SIG-M5 (cell line): ENCODE measurements around the gene PCDHA11.
"Not testable (repeated sequence)": the region's sequence is repeated elsewhere in the genome, so short reads cannot be mapped to it uniquely, and the experiment has no call there.

Experiments used
- DNase-seq: peaks from one replicate; lab custom pipeline; 2025; lab: John Stamatoyannopoulos, UW

The PCDHA11 gene, protein sequence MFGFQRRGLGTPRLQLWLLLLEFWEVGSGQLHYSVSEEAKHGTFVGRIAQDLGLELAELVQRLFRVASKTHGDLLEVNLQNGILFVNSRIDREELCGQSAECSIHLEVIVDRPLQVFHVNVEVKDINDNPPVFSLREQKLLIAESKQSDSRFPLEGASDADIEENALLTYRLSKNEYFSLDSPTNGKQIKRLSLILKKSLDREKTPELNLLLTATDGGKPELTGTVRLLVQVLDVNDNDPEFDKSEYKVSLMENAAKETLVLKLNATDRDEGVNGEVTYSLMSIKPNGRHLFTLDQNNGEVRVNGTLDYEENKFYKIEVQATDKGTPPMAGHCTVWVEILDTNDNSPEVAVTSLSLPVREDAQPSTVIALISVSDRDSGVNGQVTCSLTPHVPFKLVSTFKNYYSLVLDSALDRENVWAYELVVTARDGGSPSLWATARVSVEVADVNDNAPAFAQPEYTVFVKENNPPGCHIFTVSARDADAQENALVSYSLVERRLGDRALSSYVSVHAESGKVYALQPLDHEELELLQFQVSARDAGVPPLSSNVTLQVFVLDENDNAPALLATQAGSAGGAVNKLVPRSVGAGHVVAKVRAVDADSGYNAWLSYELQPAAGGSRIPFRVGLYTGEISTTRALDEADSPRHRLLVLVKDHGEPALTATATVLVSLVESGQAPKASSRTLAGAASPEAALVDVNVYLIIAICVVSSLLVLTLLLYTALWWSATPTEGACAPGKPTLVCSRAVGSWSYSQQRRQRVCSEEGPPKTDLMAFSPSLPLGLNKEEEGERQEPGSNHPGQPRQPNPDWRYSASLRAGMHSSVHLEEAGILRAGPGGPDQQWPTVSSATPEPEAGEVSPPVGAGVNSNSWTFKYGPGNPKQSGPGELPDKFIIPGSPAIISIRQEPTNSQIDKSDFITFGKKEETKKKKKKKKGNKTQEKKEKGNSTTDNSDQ

GRCh38 chr5:140868721-140869554 lies at the start of gene PCDHA11:
PCDHA11 (plus strand) TSS chr5:140868957; CDS start chr5:140869104, 147 bp downstream.
- no peak for DNase-seq

DNA sequence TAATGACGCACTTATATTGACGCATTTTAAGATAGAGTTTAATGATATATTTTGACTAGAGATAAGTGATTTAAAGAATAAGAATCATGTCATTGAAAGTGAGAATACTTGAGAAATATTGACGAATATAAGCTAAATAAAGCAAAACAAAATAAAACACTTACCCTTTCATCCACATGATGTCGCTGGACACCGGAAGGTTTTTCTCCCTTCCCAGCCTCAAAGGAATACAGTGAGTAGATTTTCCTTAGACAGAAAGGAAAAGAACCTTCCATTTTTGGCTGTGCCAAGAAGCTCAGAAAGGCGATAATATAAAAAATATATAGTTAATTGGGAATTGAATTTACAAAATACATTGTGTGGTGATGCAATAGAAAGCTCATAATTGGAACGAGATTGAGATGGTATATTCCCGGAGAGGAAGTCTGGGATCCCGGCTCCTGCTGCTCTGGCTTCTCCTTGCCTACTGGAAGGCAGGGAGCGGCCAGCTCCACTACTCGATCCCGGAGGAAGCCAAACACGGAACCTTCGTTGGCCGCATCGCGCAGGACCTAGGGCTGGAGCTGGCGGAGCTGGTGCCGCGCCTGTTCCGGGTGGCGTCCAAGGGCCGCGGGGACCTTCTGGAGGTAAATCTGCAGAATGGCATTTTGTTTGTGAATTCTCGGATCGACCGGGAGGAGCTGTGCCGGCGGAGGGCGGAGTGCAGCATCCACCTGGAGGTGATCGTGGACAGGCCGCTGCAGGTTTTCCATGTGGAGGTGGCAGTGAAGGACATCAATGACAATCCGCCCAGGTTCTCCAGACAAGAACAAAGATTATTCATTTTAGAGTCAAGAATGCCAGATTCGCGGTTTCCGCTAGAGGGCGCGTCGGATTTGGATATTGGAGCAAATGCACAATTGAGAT lies 47.1 kb upstream of the PCDHA11 start, which contains the start of gene PCDHA5:
Gene PCDHA5, plus strand, starts transcription at position 239 of the 906 bp plus-strand sequence.
- no peak for DNase-seq

DNA sequence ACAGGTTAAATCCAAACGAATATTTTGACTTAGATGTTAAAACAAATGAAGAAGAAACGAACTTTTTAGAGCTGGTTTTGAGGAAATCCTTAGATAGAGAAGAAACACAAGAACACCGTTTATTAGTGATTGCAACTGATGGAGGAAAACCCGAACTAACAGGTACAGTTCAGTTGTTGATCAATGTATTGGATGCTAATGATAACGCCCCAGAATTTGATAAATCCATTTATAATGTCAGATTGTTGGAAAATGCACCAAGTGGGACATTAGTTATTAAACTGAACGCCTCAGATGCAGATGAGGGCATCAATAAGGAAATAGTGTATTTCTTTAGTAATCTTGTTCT lies 46.5 kb upstream of the PCDHA11 start:
- no peak for DNase-seq

- DNase-seq = not testable (repeated sequence)
These were observed 45.8 kb upstream of the PCDHA11 start for GRCh38 chr5:140822969-140823368.

GRCh38 chr5:140823475-140823874 lies 45.3 kb upstream of the PCDHA11 start:
- DNase-seq = no peak

DNA sequence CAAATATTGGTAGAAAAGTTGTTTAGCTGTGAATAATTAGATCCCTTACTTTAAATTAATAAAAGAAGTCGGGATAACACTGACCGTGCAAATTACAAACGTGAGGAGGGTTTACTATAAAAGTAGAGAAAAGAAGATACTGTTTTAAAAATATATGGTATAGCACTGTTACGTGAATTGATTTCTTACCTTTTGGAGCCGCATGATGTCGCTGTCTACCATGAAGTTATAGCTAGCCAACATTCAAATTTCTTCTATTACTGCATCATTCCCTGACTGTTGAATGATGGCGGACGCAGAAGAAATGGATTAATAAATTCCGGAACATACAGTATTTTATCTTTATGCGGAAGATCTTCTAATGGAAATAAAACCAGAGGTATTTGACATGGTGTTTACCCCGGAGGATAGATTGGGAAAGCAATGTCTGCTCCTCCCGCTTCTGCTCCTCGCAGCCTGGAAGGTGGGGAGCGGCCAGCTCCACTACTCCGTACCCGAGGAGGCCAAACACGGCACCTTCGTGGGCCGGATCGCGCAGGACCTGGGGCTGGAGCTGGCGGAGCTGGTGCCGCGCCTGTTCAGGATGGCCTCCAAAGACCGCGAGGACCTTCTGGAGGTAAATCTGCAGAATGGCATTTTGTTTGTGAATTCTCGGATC lies 40.9 kb upstream of the PCDHA11 start, which contains the start of gene PCDHA6:
Gene PCDHA6, plus strand, starts transcription at position 257 of the 658 bp plus-strand sequence. Its CDS starts 132 bp downstream, at position 389.
- no peak for DNase-seq

GRCh38 chr5:140828362-140828737 lies 40.4 kb upstream of the PCDHA11 start:
- no peak for DNase-seq

GRCh38 chr5:140829511-140830501 lies 39.0 kb upstream of the PCDHA11 start:
- DNase-seq = not testable (repeated sequence)

DNA sequence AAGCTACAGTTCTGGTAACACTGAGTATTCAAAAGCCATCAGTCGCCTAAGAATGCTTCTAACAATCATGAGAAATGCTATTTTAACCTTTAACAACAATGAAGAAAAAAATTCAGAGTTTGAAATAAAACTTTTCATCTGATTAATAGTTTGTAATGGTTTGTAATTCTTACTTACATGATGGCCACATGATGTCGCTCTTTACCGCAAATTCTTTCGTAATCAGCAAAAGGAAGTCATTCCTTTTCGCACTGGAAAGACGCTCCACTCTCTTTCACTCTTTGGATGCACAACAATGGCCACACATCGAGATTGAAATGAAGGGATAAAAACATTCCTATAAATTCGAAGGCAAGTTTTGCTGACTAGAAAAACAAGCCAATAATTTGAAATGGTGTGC lies 34.8 kb upstream of the PCDHA11 start, which contains the start of gene PCDHA7:
Gene PCDHA7, plus strand, starts transcription at position 277 of the 400 bp plus-strand sequence. Its CDS starts 115 bp downstream, at position 392.
- no peak for DNase-seq

GRCh38 chr5:140834439-140835008 lies 34.2 kb upstream of the PCDHA11 start:
- not testable (repeated sequence) for DNase-seq

DNA sequence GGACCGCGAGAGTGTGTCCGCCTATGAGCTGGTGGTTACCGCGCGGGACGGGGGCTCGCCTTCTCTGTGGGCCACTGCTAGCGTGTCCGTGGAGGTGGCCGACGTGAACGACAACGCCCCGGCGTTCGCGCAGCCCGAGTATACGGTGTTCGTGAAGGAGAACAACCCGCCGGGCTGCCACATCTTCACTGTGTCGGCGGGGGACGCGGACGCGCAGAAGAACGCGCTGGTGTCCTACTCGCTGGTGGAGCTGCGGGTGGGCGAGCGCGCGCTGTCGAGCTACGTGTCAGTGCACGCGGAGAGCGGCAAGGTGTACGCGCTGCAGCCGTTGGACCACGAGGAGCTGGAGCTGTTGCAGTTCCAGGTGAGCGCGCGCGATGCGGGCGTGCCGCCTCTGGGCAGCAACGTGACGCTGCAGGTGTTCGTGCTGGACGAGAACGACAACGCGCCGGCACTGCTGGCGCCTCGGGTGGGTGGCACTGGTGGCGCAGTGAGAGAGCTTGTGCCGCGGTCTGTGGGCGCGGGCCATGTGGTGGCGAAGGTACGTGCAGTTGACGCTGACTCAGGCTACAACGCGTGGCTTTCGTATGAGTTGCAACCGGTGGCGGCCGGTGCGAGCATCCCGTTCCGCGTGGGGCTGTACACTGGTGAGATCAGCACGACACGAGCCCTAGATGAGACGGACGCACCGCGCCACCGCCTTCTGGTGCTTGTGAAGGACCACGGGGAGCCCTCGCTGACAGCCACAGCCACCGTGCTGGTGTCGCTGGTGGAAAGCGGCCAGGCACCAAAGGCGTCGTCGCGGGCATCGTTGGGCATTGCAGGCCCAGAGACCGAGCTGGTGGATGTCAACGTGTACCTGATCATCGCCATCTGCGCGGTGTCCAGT lies 32.9 kb upstream of the PCDHA11 start:
- no peak for DNase-seq

DNA sequence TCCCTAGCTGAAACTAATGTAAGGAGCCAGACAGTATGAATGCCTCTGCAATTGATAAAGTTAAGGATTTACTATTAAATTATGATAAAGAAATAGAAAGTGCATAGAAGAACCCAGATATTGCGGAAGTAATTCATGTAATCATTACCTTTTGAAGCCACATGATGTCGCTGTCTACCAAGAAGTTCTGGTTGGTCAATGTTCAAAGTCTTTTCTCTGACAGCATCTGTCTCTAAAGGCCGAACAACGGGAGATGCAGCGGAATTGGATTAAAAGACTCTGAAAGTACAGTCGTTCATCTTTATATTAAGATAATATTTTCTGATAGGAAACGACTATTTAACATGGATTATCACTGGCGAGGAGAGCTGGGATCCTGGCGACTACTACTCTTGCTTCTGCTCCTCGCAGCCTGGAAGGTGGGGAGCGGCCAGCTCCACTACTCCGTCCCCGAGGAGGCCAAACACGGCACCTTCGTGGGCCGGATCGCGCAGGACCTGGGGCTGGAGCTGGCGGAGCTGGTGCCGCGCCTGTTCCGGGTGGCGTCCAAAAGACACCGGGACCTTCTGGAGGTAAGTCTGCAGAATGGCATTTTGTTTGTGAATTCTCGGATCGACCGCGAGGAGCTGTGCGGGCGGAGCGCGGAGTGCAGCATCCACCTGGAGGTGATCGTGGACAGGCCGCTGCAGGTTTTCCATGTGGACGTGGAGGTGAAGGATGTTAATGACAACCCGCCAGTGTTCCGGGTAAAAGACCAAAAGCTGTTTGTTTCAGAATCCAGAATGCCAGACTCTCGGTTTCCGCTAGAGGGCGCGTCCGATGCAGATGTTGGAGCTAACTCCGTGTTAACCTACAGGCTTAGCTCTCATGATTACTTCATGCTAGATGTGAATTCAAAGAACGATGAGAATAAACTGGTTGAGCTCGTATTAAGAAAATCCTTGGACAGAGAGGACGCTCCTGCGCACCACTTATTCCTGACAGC lies 27.5 kb upstream of the PCDHA11 start, which contains the start of gene PCDHA8:
Gene PCDHA8, plus strand, starts transcription at position 210 of the 985 bp plus-strand sequence. Its CDS starts 135 bp downstream, at position 345.
- DNase-seq = no peak

GRCh38 chr5:140842798-140843733 lies 25.7 kb upstream of the PCDHA11 start:
- no peak for DNase-seq
